ELF-1 (cell line): Measurements from ENCODE around the gene MARF1.
"Not testable (repeated sequence)": the region's sequence is repeated elsewhere in the genome, so short reads cannot be mapped to it uniquely, and the experiment has no call there.

ENCODE experiments used
- DNase-seq: peaks from one replicate; pipeline ENCODE4 v3.0.0-alpha.2; 2016; ENCODE audit warnings: low read depth, low spot score

Gene MARF1, protein sequence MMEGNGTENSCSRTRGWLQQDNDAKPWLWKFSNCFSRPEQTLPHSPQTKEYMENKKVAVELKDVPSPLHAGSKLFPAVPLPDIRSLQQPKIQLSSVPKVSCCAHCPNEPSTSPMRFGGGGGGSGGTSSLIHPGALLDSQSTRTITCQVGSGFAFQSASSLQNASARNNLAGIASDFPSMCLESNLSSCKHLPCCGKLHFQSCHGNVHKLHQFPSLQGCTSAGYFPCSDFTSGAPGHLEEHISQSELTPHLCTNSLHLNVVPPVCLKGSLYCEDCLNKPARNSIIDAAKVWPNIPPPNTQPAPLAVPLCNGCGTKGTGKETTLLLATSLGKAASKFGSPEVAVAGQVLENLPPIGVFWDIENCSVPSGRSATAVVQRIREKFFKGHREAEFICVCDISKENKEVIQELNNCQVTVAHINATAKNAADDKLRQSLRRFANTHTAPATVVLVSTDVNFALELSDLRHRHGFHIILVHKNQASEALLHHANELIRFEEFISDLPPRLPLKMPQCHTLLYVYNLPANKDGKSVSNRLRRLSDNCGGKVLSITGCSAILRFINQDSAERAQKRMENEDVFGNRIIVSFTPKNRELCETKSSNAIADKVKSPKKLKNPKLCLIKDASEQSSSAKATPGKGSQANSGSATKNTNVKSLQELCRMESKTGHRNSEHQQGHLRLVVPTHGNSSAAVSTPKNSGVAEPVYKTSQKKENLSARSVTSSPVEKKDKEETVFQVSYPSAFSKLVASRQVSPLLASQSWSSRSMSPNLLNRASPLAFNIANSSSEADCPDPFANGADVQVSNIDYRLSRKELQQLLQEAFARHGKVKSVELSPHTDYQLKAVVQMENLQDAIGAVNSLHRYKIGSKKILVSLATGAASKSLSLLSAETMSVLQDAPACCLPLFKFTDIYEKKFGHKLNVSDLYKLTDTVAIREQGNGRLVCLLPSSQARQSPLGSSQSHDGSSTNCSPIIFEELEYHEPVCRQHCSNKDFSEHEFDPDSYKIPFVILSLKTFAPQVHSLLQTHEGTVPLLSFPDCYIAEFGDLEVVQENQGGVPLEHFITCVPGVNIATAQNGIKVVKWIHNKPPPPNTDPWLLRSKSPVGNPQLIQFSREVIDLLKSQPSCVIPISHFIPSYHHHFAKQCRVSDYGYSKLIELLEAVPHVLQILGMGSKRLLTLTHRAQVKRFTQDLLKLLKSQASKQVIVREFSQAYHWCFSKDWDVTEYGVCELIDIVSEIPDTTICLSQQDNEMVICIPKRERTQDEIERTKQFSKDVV (N-terminal part only)

DNA sequence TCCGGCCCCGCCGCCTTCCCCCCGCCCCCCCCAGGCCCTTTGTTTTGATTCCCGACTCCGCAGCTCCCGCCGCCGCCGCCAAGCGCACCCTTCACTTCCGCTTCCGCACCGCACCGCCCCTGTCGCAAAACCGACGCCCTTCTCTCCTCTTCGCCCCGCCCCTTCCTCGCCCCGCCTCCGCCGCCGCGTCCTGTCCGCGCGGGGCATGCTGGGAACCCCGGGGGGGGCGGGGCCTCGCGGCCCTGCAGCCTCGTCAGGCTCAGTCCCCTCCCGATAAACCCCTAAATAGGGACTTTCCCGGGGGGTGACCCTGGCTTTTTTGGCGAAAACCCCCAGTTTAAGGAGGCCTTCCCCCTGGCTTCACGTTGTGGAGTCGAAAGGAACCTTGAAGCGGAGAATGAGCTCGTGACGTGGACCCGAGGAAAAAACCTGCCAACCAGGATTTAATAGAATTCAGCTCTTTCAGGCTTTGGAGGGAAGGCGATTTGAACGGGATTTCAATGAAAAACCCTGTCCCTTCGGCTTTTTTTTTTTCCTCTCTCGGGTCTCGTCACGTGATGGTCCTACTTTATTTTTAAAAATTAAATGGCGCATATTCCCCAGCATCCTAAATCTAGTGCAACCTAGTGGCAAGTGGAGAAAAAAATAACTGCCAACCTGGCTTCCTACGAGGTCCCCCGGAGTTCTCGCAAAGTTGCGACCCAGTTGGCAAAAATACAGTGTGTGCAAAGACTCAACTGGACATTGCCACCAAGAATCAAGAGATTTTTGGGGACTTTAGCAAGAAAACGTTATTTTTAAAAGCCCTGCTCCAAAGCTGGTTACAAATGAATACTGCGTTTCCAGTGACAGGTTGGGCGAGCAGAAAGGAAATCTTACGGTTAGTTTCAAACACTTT, at the start of gene MARF1:
Gene MARF1 (minus strand): TSS at position 107 of the 898 bp plus-strand sequence. CDS start 3,921 bp downstream, outside the sequence.
- peak; percentile 96 for DNase-seq

DNA sequence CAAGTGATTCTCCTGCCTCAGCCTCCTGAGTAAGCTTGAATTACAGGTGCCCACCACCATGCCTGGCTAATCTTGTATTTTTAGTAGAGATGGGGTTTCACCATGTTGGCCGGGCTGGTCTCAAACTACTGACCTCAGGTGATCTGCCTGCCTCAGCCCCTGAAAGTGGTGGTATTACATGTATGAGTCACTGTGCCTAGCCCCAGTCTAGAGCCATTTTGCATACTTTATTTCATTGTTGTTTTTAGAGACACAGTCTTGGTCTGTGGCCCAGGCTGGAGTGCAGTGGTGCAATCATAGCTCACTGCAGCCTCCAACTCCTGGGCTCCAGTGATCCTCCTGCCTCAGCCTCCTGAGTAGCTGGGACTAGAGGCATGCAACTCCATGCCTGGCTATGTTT, 49.6 kb upstream of the MARF1 start:
- DNase-seq = not testable (repeated sequence)

DNA sequence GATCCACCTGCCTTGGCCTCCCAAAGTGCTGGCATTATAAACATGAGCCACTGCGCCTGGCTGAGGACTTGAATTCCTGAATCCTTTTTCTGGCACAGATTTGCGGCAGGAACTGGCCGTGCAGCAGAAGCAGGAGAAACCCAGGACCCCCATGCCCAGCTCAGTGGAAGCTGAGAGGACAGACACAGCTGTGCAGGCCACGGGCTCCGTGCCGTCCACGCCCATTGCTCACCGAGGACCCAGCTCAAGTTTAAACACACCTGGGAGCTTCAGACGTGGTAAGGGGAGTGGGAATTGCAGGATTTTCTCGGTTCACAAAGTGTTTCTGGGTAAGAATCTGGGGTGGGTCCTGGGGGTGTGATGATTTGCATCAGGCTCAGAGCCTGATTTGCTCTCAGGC, 48.1 kb upstream of the MARF1 start:
- DNase-seq = no peak

DNA sequence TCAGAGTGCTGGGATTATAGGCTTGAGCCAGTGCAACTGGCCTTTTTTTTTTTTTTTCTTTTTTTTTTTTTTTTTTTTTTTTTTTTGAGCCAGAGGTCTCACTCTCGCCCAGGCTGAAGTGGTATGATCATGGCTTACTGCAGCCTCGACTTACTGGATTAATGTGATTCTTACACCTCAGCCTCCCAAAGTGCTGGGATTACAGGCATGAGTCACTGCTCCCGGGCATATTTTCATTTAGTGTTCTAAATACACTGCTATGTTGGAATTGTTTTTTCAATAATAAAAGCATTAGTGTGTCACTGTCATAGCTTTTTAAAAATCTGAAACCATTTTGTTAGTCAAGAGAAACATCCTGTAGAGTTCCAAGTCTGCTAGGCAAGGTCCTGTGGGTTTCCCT, 47.3 kb upstream of the MARF1 start:
- DNase-seq = no peak

DNA sequence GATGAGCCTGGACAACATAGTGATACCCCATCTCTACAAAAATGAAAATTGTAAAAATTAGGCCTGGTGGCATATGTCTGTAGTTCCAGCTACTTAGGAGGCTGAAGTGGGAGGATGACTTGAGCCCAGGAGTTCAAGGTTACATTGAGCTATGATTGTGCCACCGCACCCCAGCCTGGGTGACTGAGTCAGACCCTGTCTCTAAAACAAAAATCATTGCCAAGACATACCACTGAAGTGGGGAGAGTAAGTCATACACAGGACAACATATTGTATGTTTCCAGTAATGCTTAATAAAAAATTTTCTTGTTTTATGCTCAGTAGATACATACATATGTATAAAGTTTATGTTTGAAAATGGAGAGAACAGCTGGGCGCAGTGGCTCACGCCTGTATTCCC, 46.3 kb upstream of the MARF1 start:
- DNase-seq = no peak

DNA sequence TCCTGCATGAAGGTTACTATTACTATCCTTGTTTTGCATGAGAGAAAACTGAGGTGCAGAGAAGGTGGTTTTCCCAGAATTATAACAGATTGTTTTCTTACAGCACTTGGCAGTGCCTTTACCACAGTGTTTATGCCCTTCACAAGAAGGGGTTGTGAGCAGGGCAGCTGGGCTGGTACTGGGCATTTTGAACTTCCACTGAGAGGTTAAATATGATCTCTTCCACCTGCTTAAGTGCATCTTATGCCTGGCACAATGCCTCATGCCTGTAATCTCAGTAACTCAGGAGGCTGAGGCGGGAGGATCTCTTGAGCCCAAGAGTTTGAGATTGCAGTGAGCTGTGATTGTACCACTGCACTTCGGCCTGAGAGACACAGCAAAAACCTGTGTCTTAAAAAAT, 43.3 kb upstream of the MARF1 start:
- no peak for DNase-seq

DNA sequence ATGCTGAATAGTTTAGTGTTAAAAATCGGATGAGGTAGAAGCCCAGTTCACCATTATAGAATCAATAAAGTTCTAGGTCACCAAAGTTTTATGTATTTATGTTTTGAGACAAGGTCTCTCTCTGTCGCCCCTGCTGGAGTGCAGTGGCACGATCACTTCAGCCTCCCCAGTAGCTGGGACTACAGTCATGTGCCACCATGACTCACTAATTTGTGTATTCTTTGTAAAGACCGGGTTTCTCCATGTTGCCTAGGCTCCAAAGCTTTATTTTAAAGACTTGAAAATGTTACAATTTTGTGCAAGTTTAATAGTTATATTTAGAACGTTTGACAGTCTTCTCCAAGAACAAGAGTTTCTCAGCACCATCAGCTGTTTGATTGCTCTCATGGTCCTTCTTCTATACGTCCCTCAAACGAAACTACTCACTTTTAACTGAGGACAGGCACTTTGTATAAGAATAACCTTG, 39.2 kb upstream of the MARF1 start:
- peak; percentile 68 for DNase-seq

DNA sequence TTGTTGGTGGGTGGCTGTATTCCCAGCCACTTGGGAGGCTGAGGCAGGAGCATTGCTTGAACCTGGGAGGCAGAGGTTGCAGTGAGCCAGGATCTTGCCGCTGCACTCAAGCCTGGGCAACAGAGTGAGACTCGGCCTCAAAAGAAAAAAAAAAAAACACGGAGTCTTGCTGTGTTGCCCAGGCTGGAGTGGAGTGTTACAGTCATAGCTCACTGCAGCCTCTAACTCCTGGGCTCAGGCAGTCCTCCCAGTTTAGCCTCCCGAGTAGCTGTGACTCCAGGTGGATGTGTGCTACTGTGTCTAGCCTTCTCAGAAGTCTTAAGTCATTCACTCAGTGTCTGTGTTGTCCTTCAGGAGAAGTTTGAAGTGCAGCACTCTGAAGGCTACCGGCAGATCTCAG, 34.5 kb upstream of the MARF1 start:
- no peak for DNase-seq

DNA sequence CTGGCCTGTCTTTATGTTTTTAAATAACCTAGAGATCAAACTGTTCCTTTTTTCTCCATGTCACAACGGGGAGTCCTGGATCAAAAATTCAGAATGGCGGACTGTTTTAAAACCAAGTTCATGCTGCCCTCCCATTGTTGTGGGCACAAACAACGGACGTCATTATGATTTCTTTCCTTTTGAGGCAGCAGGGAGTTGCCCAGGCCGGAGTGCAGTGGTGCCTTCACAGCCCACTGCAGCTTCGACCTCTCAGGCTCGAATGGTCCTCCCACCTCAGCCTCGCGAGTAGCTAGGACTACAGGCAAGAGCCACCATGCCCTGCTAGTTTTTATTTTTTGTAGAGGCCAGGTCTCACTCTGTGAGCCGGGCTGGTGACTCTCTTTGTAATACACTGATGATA, 33.6 kb upstream of the MARF1 start:
- no peak for DNase-seq

DNA sequence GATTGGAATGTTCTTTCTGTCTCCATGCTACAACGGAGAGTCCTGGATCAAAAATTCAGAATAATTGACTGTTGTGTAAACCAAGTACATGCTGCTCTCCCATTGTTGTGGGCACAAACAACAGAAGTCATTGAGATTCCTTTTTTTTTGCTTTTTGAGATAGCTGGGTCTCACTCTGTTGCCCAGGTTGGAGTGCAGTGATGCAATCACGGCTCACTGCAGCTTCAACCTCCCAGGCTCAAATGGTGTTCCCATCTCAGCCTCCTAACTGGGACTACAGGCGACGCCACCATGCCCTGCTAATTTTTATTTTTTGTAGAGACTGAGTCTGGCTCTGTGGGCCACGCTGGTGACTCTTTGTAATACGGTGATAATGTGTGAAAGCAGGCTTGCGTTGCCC, 31.6 kb upstream of the MARF1 start:
- no peak for DNase-seq

DNA sequence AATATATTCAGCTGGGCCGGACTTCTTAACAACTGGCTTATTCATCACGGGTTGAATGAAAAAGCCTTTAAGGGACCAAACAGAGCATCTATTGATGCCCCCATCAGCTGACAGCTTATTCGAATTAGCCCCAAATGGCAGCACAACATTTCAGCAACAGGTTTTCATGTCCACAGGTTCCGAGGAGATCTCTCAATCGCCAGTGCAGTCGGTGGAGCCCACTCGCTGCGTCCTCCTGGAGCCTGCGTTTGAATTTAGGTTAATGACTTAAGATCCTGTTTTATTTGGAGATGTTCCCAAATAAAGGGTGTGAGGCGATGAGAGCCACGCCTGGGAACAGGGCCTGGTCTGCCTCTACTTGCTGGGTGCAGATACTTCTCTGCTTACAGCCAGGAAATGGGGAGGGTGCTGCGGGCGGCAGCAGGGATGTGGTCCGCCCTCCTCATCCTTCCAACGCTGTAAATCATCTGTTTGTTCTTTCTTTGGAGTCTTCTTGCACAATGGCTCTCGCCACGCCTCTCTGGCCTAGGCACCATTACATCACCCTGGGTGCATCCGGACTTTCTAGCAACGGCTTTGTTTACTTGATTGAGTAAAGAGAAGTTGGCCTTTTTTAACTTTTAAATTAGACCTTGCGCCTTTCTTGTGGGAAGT, 29.7 kb upstream of the MARF1 start:
- peak; percentile 49 for DNase-seq

DNA sequence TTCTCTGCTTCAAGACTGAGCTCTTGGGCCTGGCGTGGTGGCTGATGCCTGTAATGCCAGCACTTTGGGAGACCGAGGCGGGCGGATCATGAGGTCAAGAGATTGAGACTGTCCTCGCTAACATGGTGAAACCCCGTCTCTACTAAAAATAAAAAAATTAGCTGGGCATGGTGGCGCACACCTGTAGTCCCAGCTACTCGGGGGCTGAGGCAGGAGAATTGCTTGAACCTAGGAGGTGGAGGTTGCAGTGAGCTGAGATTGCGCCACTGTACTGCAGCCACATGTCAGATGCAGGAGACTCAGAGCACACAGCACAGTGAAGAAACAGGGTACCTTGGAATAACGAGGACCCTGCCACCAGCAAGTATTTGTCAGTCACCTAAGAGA, 29.2 kb upstream of the MARF1 start:
- not testable (repeated sequence) for DNase-seq

DNA sequence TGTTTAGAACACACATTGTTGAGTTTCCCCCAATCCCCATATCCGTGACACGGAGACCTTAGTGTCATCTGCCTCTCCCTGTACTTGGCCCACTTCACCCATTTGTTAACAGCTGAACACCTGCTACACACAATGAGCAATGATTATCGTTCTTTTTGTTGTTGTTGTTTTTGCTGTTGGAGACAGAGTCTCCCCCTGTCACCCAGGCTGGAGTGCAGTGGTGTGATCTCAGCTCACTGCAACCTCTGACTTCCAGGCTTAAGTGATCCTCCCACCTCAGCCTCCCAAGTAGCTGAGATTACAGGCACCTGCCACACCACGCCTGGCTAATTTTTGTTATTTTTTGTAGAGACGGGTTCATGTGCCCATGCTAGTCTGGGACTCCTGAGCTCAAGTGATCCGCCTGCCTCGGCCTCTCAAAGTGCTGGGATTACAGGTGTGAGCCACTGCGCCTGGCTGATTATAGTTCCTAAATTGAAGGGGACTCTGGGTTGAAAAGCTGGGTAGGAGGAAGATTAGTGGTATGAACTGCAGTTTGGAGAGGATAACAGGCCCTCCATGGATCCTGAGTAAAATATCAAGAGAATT, 28.7 kb upstream of the MARF1 start:
- DNase-seq = no peak

DNA sequence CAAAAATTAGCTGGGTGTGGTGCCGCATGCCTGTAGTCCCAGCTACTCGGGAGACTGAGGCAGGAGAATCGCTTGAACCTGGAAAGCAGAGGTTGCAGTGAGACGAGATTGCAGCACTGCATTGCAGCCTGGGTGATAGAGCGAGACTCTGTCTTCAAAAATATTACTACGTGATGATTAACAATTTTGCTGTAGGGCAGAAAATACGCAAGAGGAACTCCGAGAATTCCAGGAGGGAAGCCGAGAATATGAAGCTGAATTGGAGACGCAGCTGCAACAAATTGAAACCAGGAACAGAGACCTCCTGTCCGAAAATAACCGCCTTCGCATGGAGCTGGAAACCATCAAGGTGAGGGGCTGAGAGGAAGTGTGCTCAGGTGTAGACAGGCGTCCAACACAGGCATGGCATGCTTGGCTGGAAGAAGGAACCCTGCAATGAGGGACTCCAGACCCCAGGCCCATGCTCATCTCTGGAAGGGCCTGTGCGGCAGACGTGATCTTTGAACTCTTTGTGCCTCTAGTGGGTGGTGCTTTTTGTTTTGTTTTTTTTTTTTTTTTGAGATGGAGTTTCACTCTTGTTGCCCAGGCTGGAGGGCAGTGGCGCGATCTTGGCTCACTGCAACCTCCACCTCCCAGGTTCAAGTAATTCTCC, 24.3 kb upstream of the MARF1 start:
- DNase-seq = no peak

DNA sequence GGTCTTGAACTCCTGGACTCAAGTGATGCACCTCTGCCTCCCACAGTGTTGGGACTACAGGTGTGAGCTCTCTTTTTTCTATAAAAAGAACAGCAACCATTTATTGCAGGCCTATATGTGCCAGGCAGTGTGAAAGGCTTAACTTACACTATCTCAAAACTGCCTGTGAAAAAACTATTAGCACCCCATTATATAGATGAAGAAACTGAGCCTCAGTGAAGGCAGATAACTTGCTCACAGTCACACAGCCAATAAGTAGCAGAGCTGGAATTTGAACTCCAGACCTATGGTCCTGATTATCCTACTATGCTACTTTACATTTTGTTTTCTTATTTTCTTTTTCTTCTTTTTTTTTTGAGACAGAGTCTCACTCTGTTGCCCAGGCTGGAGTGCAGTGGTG, 22.2 kb upstream of the MARF1 start:
- no peak for DNase-seq

DNA sequence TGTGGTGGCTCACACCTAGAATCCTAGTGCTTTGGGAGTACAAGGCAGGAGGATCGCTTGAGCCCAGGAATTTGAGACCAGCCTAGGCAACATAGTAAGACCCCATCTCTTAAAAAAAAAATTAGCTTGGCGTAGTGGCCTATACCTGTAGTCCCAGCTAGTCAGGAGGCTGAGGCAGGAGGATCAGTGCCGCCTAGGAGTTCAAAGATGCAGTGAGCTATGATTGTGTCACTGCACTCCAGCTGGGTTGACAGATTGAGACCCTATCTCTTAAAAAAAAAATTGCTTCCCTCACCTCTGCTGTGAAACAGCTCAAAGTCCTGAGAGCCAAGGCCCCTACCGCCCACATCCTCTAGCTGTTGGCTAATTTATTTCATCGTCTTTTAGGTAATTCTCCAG, 17.2 kb upstream of the MARF1 start:
- no peak for DNase-seq

DNA sequence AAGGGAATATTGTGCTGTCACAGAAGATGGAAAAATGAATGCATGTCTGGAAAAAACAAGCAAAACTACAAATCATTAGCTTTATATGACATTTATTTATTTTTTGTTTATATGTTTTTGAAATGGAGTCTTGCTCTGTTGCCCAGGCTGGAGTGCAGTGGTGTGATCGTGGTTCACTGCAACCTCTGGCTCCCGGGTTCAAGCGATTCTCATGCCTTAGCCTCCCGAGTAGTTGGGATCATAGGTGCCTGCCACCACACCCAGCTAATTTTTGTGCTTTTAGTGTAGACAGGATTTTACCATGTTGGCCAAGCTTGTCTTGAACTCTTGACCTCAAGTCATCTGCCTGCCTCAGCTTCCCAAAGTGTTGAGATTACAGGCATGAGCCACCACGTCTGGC, 15.6 kb upstream of the MARF1 start:
- no peak for DNase-seq

DNA sequence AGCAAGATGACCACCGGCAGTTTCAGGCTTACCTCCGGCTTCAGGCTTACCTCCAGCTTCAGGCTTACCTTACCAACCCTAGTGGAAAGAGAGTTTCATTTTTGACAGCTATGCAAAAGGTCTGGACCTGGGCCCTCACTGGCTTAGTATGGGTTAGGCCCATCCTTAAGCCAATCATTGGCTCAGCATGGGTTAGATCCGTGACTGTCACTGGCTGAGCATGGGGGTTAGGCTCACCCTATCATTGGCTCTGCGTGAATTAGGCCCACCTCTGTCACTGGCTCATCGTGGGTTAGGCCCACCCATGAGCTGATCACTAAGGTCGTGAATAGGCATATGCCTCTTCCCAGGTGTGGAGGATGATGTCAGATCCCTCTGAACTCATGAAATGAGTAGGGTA, 15.2 kb upstream of the MARF1 start:
- no peak for DNase-seq

DNA sequence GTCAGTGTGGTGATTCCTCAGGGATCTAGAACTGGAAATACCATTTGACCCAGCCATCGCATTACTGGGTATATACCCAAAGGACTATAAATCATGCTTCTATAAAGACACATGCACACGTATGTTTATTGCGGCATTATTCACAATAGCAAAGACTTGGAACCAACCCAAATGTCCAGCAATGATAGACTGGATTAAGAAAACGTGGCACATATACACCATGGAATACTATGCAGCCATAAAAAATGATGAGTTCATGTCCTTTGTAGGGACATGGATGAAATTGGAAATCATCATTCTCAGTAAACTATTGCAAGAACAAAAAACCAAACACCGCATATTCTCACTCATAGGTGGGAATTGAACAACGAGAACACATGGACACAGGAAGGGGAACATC, 12.6 kb upstream of the MARF1 start:
- not testable (repeated sequence) for DNase-seq
